SK-N-SH treated with all-trans-retinoic acid at 6 μM for 48 hours (cell line): ENCODE data around the gene SRP14.

Experiments
- ATAC-seq: fragments of 200-7000 bp; cut with Tn5 transposase; 3 replicates; pipeline ENCODE4 v1.9.1; 2020; ENCODE audit warnings: mild to moderate bottlenecking, moderate library complexity
- ARNTL ChIP-seq: fragments of 450-650 bp; formaldehyde crosslinking; IDR thresholded peaks from 2 replicates; pipeline ENCODE4 v1.5.0; 2020; ENCODE audit warnings: low read depth, mild to moderate bottlenecking, moderate library complexity, borderline replicate concordance
- BACH2 ChIP-seq: fragments of 250-450 bp; sonication (Bioruptor Pico); IDR thresholded peaks from 2 replicates; pipeline ENCODE4 v1.9.0; 2021; ENCODE audit warnings: mild to moderate bottlenecking, borderline replicate concordance
- CSDC2 ChIP-seq: fragments of 250-450 bp; sonication (Bioruptor Pico); IDR thresholded peaks from 2 replicates; pipeline ENCODE4 v1.5.0; 2020; ENCODE audit warnings: mild to moderate bottlenecking, moderate library complexity
- GLIS3 ChIP-seq: fragments of 250-450 bp; sonication (Bioruptor Pico); IDR thresholded peaks from 2 replicates; pipeline ENCODE4 v1.5.0; 2020; ENCODE audit warnings: mild to moderate bottlenecking, moderate library complexity
- ISL1 ChIP-seq: fragments of 250-450 bp; sonication (Bioruptor Pico); IDR thresholded peaks from 2 replicates; pipeline ENCODE4 v2.1.2; 2022; ENCODE audit warnings: mild to moderate bottlenecking, moderate library complexity
- OSR1 ChIP-seq: fragments of 250-450 bp; sonication (Bioruptor Pico); IDR thresholded peaks from 2 replicates; pipeline ENCODE4 v1.8.0; 2022; ENCODE audit warnings: moderate library complexity, mild to moderate bottlenecking, inconsistent platforms
- PATZ1 ChIP-seq: fragments of 250-450 bp; sonication (Bioruptor Pico); IDR thresholded peaks from 2 replicates; pipeline ENCODE4 v1.8.0; 2020; ENCODE audit warnings: mild to moderate bottlenecking, moderate library complexity, borderline replicate concordance
- PPARA ChIP-seq: fragments of 250-450 bp; sonication (Bioruptor Pico); IDR thresholded peaks from 2 replicates; pipeline ENCODE4 v1.5.0; 2020; ENCODE audit warnings: mild to moderate bottlenecking, borderline replicate concordance
- RARB ChIP-seq: fragments of 250-450 bp; sonication (Bioruptor Pico); IDR thresholded peaks from 2 replicates; pipeline ENCODE4 v1.8.0; 2021; ENCODE audit warnings: mild to moderate bottlenecking, moderate library complexity
- SNAI2 ChIP-seq: fragments of 250-450 bp; sonication (Bioruptor Pico); IDR thresholded peaks from 2 replicates; pipeline ENCODE4 v1.5.0; 2020; ENCODE audit warnings: mild to moderate bottlenecking, moderate library complexity
- TCF4 ChIP-seq: fragments of 250-450 bp; sonication (Bioruptor Pico); IDR thresholded peaks from 2 replicates; pipeline ENCODE4 v1.8.0; 2021; ENCODE audit warnings: mild to moderate bottlenecking, moderate library complexity, borderline replicate concordance
- TOX ChIP-seq: fragments of 250-450 bp; sonication (Bioruptor Pico); IDR thresholded peaks from 2 replicates; pipeline ENCODE4 v1.8.0; 2021; ENCODE audit warnings: mild to moderate bottlenecking, moderate library complexity, borderline replicate concordance
- ZFP3 ChIP-seq: fragments of 250-450 bp; sonication (Bioruptor Pico); IDR thresholded peaks from 2 replicates; pipeline ENCODE4 v1.5.0; 2020; ENCODE audit warnings: mild to moderate bottlenecking, moderate library complexity
- ZFP30 ChIP-seq: fragments of 450-650 bp; formaldehyde crosslinking; IDR thresholded peaks from 2 replicates; pipeline ENCODE4 v1.5.0; 2022; ENCODE audit warnings: mild to moderate bottlenecking, moderate library complexity
- ZNF565 ChIP-seq: fragments of 450-650 bp; formaldehyde crosslinking; conservative IDR thresholded peaks from 2 replicates; pipeline ENCODE4 v1.5.0; 2020; ENCODE audit warnings: low read depth, mild to moderate bottlenecking, moderate library complexity
- ZNF70 ChIP-seq: fragments of 450-650 bp; formaldehyde crosslinking; IDR thresholded peaks from 2 replicates; pipeline ENCODE4 v1.5.0; 2020; ENCODE audit warnings: mild to moderate bottlenecking, moderate library complexity
- ZNF8 ChIP-seq: fragments of 450-650 bp; formaldehyde crosslinking; IDR thresholded peaks from 2 replicates; pipeline ENCODE4 v1.5.0; 2020; ENCODE audit warnings: mild to moderate bottlenecking, moderate library complexity
- TF ChIP-seq, protein P1 (sequence below): fragments of 250-450 bp; sonication (Bioruptor Pico); IDR thresholded peaks from 2 replicates; pipeline ENCODE4 v1.8.0; 2021; ENCODE audit warnings: low read depth, mild to moderate bottlenecking, moderate library complexity, borderline replicate concordance
- TF ChIP-seq, protein P2 (sequence below): fragments of 250-450 bp; sonication (Bioruptor Pico); IDR thresholded peaks from 2 replicates; pipeline ENCODE4 v1.5.1; 2020; ENCODE audit warnings: low read depth, mild to moderate bottlenecking, moderate library complexity

Gene SRP14

GRCh38 chr15:40063563-40064011 lies 24.6 kb upstream of the SRP14 start:
- TF ChIP-seq ZNF8 (no peak), TOX (CRISPR knock-in tag) (no peak), ZNF565 (CRISPR knock-in tag) (no peak), SNAI2 (no peak), ARNTL (CRISPR knock-in tag) (no peak), TCF4 (CRISPR knock-in tag) (no peak), RARB (CRISPR knock-in tag) (no peak), OSR1 (CRISPR knock-in tag) (no peak), GLIS3 (no peak), CSDC2 (CRISPR knock-in tag) (no peak), PATZ1 (CRISPR knock-in tag) (no peak), PPARA (CRISPR knock-in tag) (no peak), ZNF70 (no peak)
- TF ChIP-seq, protein P1, sequence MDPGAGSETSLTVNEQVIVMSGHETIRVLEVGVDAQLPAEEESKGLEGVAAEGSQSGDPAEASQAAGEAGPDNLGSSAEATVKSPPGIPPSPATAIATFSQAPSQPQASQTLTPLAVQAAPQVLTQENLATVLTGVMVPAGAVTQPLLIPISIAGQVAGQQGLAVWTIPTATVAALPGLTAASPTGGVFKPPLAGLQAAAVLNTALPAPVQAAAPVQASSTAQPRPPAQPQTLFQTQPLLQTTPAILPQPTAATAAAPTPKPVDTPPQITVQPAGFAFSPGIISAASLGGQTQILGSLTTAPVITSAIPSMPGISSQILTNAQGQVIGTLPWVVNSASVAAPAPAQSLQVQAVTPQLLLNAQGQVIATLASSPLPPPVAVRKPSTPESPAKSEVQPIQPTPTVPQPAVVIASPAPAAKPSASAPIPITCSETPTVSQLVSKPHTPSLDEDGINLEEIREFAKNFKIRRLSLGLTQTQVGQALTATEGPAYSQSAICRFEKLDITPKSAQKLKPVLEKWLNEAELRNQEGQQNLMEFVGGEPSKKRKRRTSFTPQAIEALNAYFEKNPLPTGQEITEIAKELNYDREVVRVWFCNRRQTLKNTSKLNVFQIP = no peak
- TF ChIP-seq, all 23 proteins: peak for 0
- no peak; the same call in 2 of the 3 replicates for ATAC-seq

DNA sequence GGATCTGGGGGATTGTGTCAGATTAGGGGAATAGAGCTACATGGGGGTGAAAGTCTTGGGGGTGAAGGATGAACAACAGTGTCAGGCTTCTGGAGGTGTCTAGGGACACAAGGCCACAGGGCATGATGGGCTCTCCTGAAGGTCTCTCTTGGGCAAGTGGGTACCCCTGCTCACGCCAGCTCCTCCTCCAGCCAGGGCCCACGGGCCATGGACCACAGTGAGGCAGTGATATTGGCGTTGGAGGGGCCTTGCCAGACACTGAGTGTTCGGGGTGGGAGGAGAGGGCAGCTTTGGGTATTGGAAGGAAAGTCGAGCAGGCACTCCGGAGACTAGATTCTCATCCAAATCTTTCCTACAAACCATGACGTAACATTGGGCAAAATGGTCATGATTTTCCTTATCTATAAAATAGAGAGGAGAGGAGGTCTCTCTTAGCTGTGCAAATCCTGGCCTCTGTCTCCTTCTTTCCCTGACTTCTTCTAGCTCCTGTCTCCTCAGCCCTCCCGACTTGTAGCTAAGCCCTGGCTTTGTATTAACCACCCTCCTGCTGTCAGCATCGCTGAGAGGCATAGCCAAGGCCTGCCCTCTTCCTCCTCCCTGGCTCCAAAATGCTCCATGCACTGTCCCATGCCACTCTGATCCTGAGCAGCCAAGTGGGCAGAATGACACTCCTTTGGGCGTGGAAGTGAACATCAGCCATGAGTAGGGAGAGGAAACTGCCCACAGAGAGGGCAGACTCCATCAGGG lies 24.0 kb upstream of the SRP14 start:
- TF ChIP-seq TCF4 (CRISPR knock-in tag) (no peak), BACH2 (CRISPR knock-in tag) (no peak), ZFP30 (no peak), PPARA (CRISPR knock-in tag) (no peak), ISL1 (CRISPR knock-in tag) (no peak), PATZ1 (CRISPR knock-in tag) (no peak)
- TF ChIP-seq, protein P2, sequence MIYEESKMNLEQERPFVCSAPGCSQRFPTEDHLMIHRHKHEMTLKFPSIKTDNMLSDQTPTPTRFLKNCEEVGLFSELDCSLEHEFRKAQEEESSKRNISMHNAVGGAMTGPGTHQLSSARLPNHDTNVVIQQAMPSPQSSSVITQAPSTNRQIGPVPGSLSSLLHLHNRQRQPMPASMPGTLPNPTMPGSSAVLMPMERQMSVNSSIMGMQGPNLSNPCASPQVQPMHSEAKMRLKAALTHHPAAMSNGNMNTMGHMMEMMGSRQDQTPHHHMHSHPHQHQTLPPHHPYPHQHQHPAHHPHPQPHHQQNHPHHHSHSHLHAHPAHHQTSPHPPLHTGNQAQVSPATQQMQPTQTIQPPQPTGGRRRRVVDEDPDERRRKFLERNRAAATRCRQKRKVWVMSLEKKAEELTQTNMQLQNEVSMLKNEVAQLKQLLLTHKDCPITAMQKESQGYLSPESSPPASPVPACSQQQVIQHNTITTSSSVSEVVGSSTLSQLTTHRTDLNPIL (CRISPR knock-in tag) = no peak
- ATAC-seq = no peak; the same call in 2 of the 3 replicates

DNA sequence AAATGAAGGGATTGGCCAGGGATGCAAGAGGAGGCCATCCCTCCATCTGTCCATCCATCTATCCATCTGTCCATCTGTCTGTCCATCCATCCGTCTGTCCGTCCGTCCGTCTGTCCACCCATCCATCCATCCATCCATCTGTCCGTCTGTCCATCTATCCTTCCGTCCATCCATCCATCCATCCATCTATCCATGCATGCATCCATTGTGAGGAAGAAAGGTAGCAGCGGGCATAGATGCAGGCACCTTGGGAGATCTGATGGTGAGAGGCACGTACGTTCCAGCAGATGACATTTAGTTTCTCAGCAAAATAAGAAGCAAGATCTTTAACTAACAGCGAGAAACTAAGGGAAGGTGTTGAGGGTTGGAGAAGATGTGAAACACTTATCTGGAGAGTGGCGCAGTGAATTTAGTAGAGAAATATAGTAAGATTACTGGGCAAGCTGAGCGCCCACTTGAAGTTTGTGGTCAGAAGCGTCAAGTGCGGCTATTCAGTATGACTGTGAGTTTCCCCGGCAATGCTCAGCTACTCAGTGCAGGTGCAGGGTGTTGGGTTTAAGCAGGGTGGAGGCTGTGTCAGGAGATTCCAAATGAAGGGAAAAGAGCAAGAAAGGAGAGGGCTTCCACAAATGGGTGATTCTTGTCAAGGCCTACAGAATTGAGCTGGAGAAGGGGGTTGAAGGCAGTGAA lies 22.4 kb upstream of the SRP14 start:
- TF ChIP-seq ZNF8 = no peak
- TF ChIP-seq TOX (CRISPR knock-in tag) = no peak
- no peak for TF ChIP-seq ZNF70
- no peak for TF ChIP-seq ZFP3 (CRISPR knock-in tag)
- TF ChIP-seq, protein P2 (CRISPR knock-in tag) = no peak
- ATAC-seq = no peak
